ENCODE measurements around the gene DDX10. TPM values are rescaled to one million over a fixed set of nuclear protein-coding genes. Genes with fewer than 3 reads are reported as not detected.

The DDX10 gene
- total and polyA plus RNA-seq, 2 donors = 15.9 to 28.1 TPM

GRCh38 chr11:108851781-108852180, 186.9 kb downstream of the DDX10 start:
- H3K36me3 ChIP-seq (ENCODE audit: insufficient read depth) = no peaks in the 10 kb centered on the region
- H3K4me1 ChIP-seq (ENCODE audit: insufficient read depth) = no peaks in the 10 kb centered on the region
- no peak overlapping the region for H3K27ac ChIP-seq (ENCODE audit: low read depth)
- no peak overlapping the region for H3K4me3 ChIP-seq (ENCODE audit: low read depth, low read length)
- no peak for DNase-seq (ENCODE audit: extremely low spot score)

- WGBS = 40% methylated on average over 1 of the region's 1 CpG
- Histone ChIP-seq H3K4me1 (ENCODE audit: insufficient read depth) (no peaks in the 10 kb centered on the region), H3K4me3 (ENCODE audit: low read depth, low read length) (no peak overlapping the region), H3K36me3 (ENCODE audit: insufficient read depth) (no peaks in the 10 kb centered on the region), H3K27ac (ENCODE audit: low read depth) (no peak overlapping the region)
- no peak for DNase-seq (ENCODE audit: extremely low spot score)
Measured at GRCh38 chr11:108852701-108853100, 187.8 kb downstream of the DDX10 start.

GRCh38 chr11:108853151-108853550, 188.3 kb downstream of the DDX10 start:
- DNase-seq (ENCODE audit: extremely low spot score) = no peak
- no peak overlapping the region for H3K27ac ChIP-seq (ENCODE audit: low read depth)
- H3K36me3 ChIP-seq (ENCODE audit: insufficient read depth) = no peaks in the 10 kb centered on the region
- no peaks in the 10 kb centered on the region for H3K4me1 ChIP-seq (ENCODE audit: insufficient read depth)
- 69% methylated on average over 4 of the region's 4 CpGs for WGBS
- H3K4me3 ChIP-seq (ENCODE audit: low read depth, low read length) = no peak overlapping the region

- no peak for DNase-seq (ENCODE audit: extremely low spot score)
- no peaks in the 10 kb centered on the region for H3K36me3 ChIP-seq (ENCODE audit: insufficient read depth)
- H3K4me3 ChIP-seq (ENCODE audit: low read depth, low read length) = no peak overlapping the region
- H3K4me1 ChIP-seq (ENCODE audit: insufficient read depth) = no peaks in the 10 kb centered on the region
- H3K27ac ChIP-seq (ENCODE audit: low read depth) = no peak overlapping the region
- 15% methylated on average over 1 of the region's 1 CpG for WGBS
Measured at GRCh38 chr11:108853864-108854263, 189.0 kb downstream of the DDX10 start.

- no peak for DNase-seq (ENCODE audit: extremely low spot score)
- no peaks in the 10 kb centered on the region for H3K4me1 ChIP-seq (ENCODE audit: insufficient read depth)
- WGBS = 38% methylated on average over 2 of the region's 2 CpGs
- H3K36me3 ChIP-seq (ENCODE audit: insufficient read depth) = no peaks in the 10 kb centered on the region
- no peak overlapping the region for H3K4me3 ChIP-seq (ENCODE audit: low read depth, low read length)
- H3K27ac ChIP-seq (ENCODE audit: low read depth) = no peak overlapping the region
Measured at GRCh38 chr11:108854346-108854745, 189.5 kb downstream of the DDX10 start.

- Histone ChIP-seq H3K4me1 (ENCODE audit: insufficient read depth) (no peaks in the 10 kb centered on the region), H3K27ac (ENCODE audit: low read depth) (no peak overlapping the region), H3K4me3 (ENCODE audit: low read depth, low read length) (no peak overlapping the region), H3K36me3 (ENCODE audit: insufficient read depth) (no peaks in the 10 kb centered on the region)
- no peak for DNase-seq (ENCODE audit: extremely low spot score)
- 79% methylated on average over 5 of the region's 5 CpGs for WGBS
Measured at GRCh38 chr11:108857382-108857781, 192.5 kb downstream of the DDX10 start.

- H3K36me3 ChIP-seq (ENCODE audit: insufficient read depth) = no peaks in the 10 kb centered on the region
- H3K4me3 ChIP-seq (ENCODE audit: low read depth, low read length) = no peak overlapping the region
- WGBS = 97% methylated on average over 3 of the region's 3 CpGs
- DNase-seq (ENCODE audit: extremely low spot score) = no peak
- H3K4me1 ChIP-seq (ENCODE audit: insufficient read depth) = no peaks in the 10 kb centered on the region
- no peak overlapping the region for H3K27ac ChIP-seq (ENCODE audit: low read depth)
Measured at GRCh38 chr11:108858622-108859021, 193.8 kb downstream of the DDX10 start.

- 53% methylated on average over 1 of the region's 1 CpG for WGBS
- H3K4me1 ChIP-seq (ENCODE audit: insufficient read depth) = no peaks in the 10 kb centered on the region
- no peak overlapping the region for H3K27ac ChIP-seq (ENCODE audit: low read depth)
Measured at GRCh38 chr11:108859510-108859909, 194.6 kb downstream of the DDX10 start.

GRCh38 chr11:108863528-108863927, 198.7 kb downstream of the DDX10 start:
- DNase-seq (ENCODE audit: extremely low spot score) = no peak
- Histone ChIP-seq H3K27ac (ENCODE audit: low read depth) (no peak overlapping the region), H3K36me3 (ENCODE audit: insufficient read depth) (no peaks in the 10 kb centered on the region), H3K4me3 (ENCODE audit: low read depth, low read length) (no peak overlapping the region), H3K4me1 (ENCODE audit: insufficient read depth) (no peaks in the 10 kb centered on the region)
- WGBS = 86% methylated on average over 1 of the region's 1 CpG

More at GRCh38 chr11:108859510-108859909, 194.6 kb downstream of the DDX10 start:
- no peaks in the 10 kb centered on the region for H3K36me3 ChIP-seq (ENCODE audit: insufficient read depth)
- no peak overlapping the region for H3K4me3 ChIP-seq (ENCODE audit: low read depth, low read length)
- DNase-seq (ENCODE audit: extremely low spot score) = no peak

- 97% methylated on average over 5 of the region's 5 CpGs for WGBS
- Histone ChIP-seq H3K4me3 (ENCODE audit: low read depth, low read length) (no peak overlapping the region), H3K36me3 (ENCODE audit: insufficient read depth) (no peaks in the 10 kb centered on the region), H3K27ac (ENCODE audit: low read depth) (no peak overlapping the region), H3K4me1 (ENCODE audit: insufficient read depth) (no peaks in the 10 kb centered on the region)
- no peak for DNase-seq (ENCODE audit: extremely low spot score)
Measured at GRCh38 chr11:108865406-108865805, 200.5 kb downstream of the DDX10 start.

- no peak for DNase-seq (ENCODE audit: extremely low spot score)
- WGBS = 74% methylated on average over 2 of the region's 2 CpGs
- Histone ChIP-seq H3K27ac (ENCODE audit: low read depth) (no peak overlapping the region), H3K4me1 (ENCODE audit: insufficient read depth) (no peaks in the 10 kb centered on the region), H3K4me3 (ENCODE audit: low read depth, low read length) (no peak overlapping the region), H3K36me3 (ENCODE audit: insufficient read depth) (no peaks in the 10 kb centered on the region)
Measured at GRCh38 chr11:108866781-108867180, 201.9 kb downstream of the DDX10 start.

- 63% methylated on average over 4 of the region's 4 CpGs for WGBS
- H3K36me3 ChIP-seq (ENCODE audit: insufficient read depth) = no peaks in the 10 kb centered on the region
- no peak overlapping the region for H3K27ac ChIP-seq (ENCODE audit: low read depth)
- DNase-seq (ENCODE audit: extremely low spot score) = no peak
- no peak overlapping the region for H3K4me3 ChIP-seq (ENCODE audit: low read depth, low read length)
- no peaks in the 10 kb centered on the region for H3K4me1 ChIP-seq (ENCODE audit: insufficient read depth)
Measured at GRCh38 chr11:108870373-108871020, 205.6 kb downstream of the DDX10 start.

- H3K4me3 ChIP-seq (ENCODE audit: low read depth, low read length) = no peak overlapping the region
- H3K4me1 ChIP-seq (ENCODE audit: insufficient read depth) = no peaks in the 10 kb centered on the region
- H3K27ac ChIP-seq (ENCODE audit: low read depth) = no peak overlapping the region
- DNase-seq (ENCODE audit: extremely low spot score) = no peak
- no peaks in the 10 kb centered on the region for H3K36me3 ChIP-seq (ENCODE audit: insufficient read depth)
Measured at GRCh38 chr11:108871152-108871551, 206.3 kb downstream of the DDX10 start.

- no peaks in the 10 kb centered on the region for H3K36me3 ChIP-seq (ENCODE audit: insufficient read depth)
- 95% methylated on average over 2 of the region's 2 CpGs for WGBS
- no peak for DNase-seq (ENCODE audit: extremely low spot score)
- H3K27ac ChIP-seq (ENCODE audit: low read depth) = no peak overlapping the region
- H3K4me1 ChIP-seq (ENCODE audit: insufficient read depth) = no peaks in the 10 kb centered on the region
- H3K4me3 ChIP-seq (ENCODE audit: low read depth, low read length) = no peak overlapping the region
Measured at GRCh38 chr11:108871867-108872266, 207.0 kb downstream of the DDX10 start.

GRCh38 chr11:108872781-108873291, 208.0 kb downstream of the DDX10 start:
- Histone ChIP-seq H3K4me1 (ENCODE audit: insufficient read depth) (no peaks in the 10 kb centered on the region), H3K36me3 (ENCODE audit: insufficient read depth) (no peaks in the 10 kb centered on the region), H3K27ac (ENCODE audit: low read depth) (no peak overlapping the region), H3K4me3 (ENCODE audit: low read depth, low read length) (no peak overlapping the region)
- no peak for DNase-seq (ENCODE audit: extremely low spot score)
- 64% methylated on average over 3 of the region's 3 CpGs for WGBS

Data from urinary bladder (tissue), 4 donors.